Lung (tissue), 13 donors: ENCODE data around the gene BAHCC1. TPM values are rescaled to one million over a fixed set of nuclear protein-coding genes. Genes with fewer than 3 reads are reported as not detected.

Experiments
- ATAC-seq: fragments of 200-7000 bp; cut with Tn5 transposase; one replicate; pipeline ENCODE4 v1.9.1; 2020; ENCODE audit warnings: moderate number of reproducible peaks; ENCODE audit not compliant: insufficient read depth, low FRiP score
- DNase-seq, 3 donors: peaks; one replicate each; pipeline ENCODE4 v3.0.0-alpha.2; 2013 to 2017
- H3K27ac ChIP-seq, 2 donors: one replicate each; pipeline ENCODE4 v1.5.1; 2013; ENCODE audit warnings: mild to moderate bottlenecking in 2 of 2, moderate library complexity in 2 of 2, control low read depth in 1 of 2, inconsistent platforms in 1 of 2, low read depth in 1 of 2, low read length in 1 of 2
- H3K27me3 ChIP-seq, 3 donors: one replicate each; pipeline ENCODE4 v1.5.1; 2013; ENCODE audit warnings: low read length in 2 of 3; ENCODE audit not compliant: control insufficient read depth in 3 of 3, insufficient read depth in 3 of 3
- H3K36me3 ChIP-seq, 4 donors: one replicate each; pipeline ENCODE4 v1.5.1; 2013; ENCODE audit warnings: low read length in 4 of 4, mild to moderate bottlenecking in 1 of 4, moderate library complexity in 1 of 4; ENCODE audit not compliant: control insufficient read depth in 4 of 4, insufficient read depth in 4 of 4
- H3K4me1 ChIP-seq, 5 donors: one replicate each; pipeline ENCODE4 v1.5.1; 2013; ENCODE audit warnings: low read length in 5 of 5, mild to moderate bottlenecking in 2 of 5, moderate library complexity in 1 of 5; ENCODE audit not compliant: control insufficient read depth in 5 of 5, insufficient read depth in 5 of 5
- H3K4me3 ChIP-seq: one replicate; pipeline ENCODE4 v1.5.1; 2013; ENCODE audit warnings: mild to moderate bottlenecking, control low read depth, moderate library complexity
- H3K9ac ChIP-seq, 2 donors: one replicate each; pipeline ENCODE4 v1.5.1; 2013; ENCODE audit warnings: low read length in 2 of 2, control low read depth in 1 of 2; ENCODE audit not compliant: insufficient read depth in 1 of 2
- H3K9me3 ChIP-seq, 4 donors: one replicate each; pipeline ENCODE4 v1.5.1; 2013; ENCODE audit warnings: low read length in 3 of 4, mild to moderate bottlenecking in 1 of 4, moderate library complexity in 1 of 4; ENCODE audit not compliant: control insufficient read depth in 4 of 4, insufficient read depth in 3 of 4
- WGBS, 2 donors: extraction: QIAGEN DNeasy Blood & Tissue Kit; methylation state at CpG; one replicate each; pipeline ENCODE4 v1.1.7; 2013; 5-methylcytosine and 5-hydroxymethylcytosine counted together
- polyA plus RNA-seq, 2 donors: library from polyadenylated mRNA; stranded (reverse); fragments of 200-250 nt; gene quantifications; one replicate each; pipeline ENCODE4 v1.2.1, GENCODE V29; 2013
- small RNA-seq: library from RNA; depleted of rRNA; stranded (forward); fragments of <200 nt; gene quantifications from one replicate; pipeline ENCODE3, GENCODE V24; 2014; ENCODE audit warnings: low replicate concordance
- total RNA-seq, 2 donors: library from RNA; depleted of rRNA in 1 of 2; stranded (reverse); fragments of >200 nt in 1 of 2; gene quantifications; one replicate each; pipeline ENCODE4 v1.2.1, GENCODE V29; 2014 to 2021
- TF ChIP-seq, protein P1 (sequence below): IDR thresholded peaks from 2 replicates; pipeline ENCODE4 v1.5.1; 2012; ENCODE audit warnings: mild to moderate bottlenecking; ENCODE audit errors: control extremely low read depth, extremely low read depth
- donor health status: control.
- donor health status: control.
- donor health status: Bipolar disorder and iron deficiency.
- donor health status: healthy.
- donor health status: DM: yes; HTN: yes; CAD: no.

Gene BAHCC1
- total and polyA plus RNA-seq, 4 donors = 7.6 to 24.9 (median 17.5) TPM

- peak overlapping the region; percentile 99 for H3K27ac ChIP-seq
- peaks cover 0 to 5% (median 0%) of the 10 kb centered on the region in 4 donors for H3K9me3 ChIP-seq
- no peak for ATAC-seq
- H3K27me3 ChIP-seq = no peaks in the 10 kb centered on the region
- H3K9ac ChIP-seq = peak overlapping the region; percentile 55 to 86
- H3K36me3 ChIP-seq = peaks cover 18 to 29% (median 24%) of the 10 kb centered on the region in 4 donors
- peaks cover 2 to 42% (median 20%) of the 10 kb centered on the region in 5 donors for H3K4me1 ChIP-seq
- DNase-seq = no peak
- WGBS, 2 donors = 0 to 1% methylated on average over 7 to 34 of the region's 34 CpGs
- H3K4me3 ChIP-seq = peak overlapping the region; percentile 73
- TF ChIP-seq, protein P1, sequence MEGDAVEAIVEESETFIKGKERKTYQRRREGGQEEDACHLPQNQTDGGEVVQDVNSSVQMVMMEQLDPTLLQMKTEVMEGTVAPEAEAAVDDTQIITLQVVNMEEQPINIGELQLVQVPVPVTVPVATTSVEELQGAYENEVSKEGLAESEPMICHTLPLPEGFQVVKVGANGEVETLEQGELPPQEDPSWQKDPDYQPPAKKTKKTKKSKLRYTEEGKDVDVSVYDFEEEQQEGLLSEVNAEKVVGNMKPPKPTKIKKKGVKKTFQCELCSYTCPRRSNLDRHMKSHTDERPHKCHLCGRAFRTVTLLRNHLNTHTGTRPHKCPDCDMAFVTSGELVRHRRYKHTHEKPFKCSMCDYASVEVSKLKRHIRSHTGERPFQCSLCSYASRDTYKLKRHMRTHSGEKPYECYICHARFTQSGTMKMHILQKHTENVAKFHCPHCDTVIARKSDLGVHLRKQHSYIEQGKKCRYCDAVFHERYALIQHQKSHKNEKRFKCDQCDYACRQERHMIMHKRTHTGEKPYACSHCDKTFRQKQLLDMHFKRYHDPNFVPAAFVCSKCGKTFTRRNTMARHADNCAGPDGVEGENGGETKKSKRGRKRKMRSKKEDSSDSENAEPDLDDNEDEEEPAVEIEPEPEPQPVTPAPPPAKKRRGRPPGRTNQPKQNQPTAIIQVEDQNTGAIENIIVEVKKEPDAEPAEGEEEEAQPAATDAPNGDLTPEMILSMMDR = no peak
These were observed 119.2 kb downstream of the BAHCC1 start for GRCh38 chr17:81514489-81514738.

GRCh38 chr17:81514739-81515529 lies 119.7 kb downstream of the BAHCC1 start:
- TF ChIP-seq, protein P1 = no peak
- H3K27me3 ChIP-seq = peaks cover 0 to 3% (median 0%) of the 10 kb centered on the region in 3 donors
- peaks cover 0 to 5% (median 0%) of the 10 kb centered on the region in 4 donors for H3K9me3 ChIP-seq
- DNase-seq (peak; percentile 79 to 89 (median 79)), ATAC-seq (peak; percentile 47)
- peak overlapping the region; percentile 99 for H3K27ac ChIP-seq
- 1% methylated on average over 44 to 82 of the region's 82 CpGs for WGBS, 2 donors
- peak overlapping the region; percentile 73 for H3K4me3 ChIP-seq
- peaks cover 13 to 24% (median 20%) of the 10 kb centered on the region in 4 donors for H3K36me3 ChIP-seq
- H3K9ac ChIP-seq = peak overlapping the region in 1 of 2 donors; percentile 37
- peaks cover 0 to 44% (median 22%) of the 10 kb centered on the region in 5 donors for H3K4me1 ChIP-seq

DNA sequence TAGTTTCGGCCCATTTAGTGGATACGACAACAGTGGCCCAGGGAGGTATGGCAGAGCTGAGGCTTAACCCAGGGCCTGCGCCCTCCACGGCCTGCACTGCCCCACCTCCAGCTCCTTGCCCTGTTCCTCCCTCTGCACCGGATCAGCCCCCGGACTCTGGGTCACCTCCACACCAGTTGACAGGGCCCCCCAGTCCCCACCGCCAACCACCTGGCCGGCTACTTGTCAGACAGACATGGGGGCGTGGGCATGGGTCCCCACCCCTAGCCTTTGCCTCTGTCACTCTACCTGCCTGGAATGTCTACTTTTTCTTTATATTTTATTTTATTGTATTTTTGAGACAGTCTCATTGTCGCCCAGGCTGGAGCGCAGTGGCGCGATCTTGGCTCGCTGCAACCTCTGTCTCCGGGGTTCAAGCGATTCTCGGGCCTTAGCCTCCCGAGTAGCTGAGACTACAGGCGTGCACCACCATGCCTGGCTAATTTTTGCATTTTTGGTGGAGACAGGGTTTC lies 120.3 kb downstream of the BAHCC1 start:
- Histone ChIP-seq H3K9me3 (peaks cover 0 to 4% (median 0%) of the 10 kb centered on the region in 4 donors), H3K4me3 (peak overlapping the region; percentile 73), H3K27ac (peak overlapping the region; percentile 99), H3K4me1 (peaks cover 0 to 45% (median 22%) of the 10 kb centered on the region in 5 donors), H3K27me3 (peaks cover 0 to 7% (median 4%) of the 10 kb centered on the region in 3 donors), H3K9ac (peak overlapping the region in 1 of 2 donors; percentile 37), H3K36me3 (peaks cover 6 to 18% (median 13%) of the 10 kb centered on the region in 4 donors)
- WGBS, 2 donors = 54 to 64% methylated on average over 19 of the region's 19 CpGs
- DNase-seq = no peak
- TF ChIP-seq, protein P1 = no peak
- ATAC-seq = no peak

Small RNA genes lying within 50 kb of the gene (small RNA-seq; reads per million reads assigned to genes)
- 0.21 reads per million, percentile 13 among the genes with 10 or more reads in this experiment for gene MIR3186
- 0.06 reads per million for gene MIR4740

Other genes starting within 250 kb of the BAHCC1 start
- gene PVALEF, start 229.9 kb upstream of the BAHCC1 start, total RNA-seq = not detected
- gene PVALEF, start 229.9 kb upstream of the BAHCC1 start, polyA plus RNA-seq = not detected
- gene AATK, start 229.2 kb upstream of the BAHCC1 start, total RNA-seq = 10 to 100 TPM in 1 of 2 donors, 1 to 10 TPM in 1; 9.6 to 54.6 TPM
- 10 to 100 TPM; 20.8 to 26.7 TPM for gene AATK, start 229.2 kb upstream of the BAHCC1 start, polyA plus RNA-seq
- 10 to 100 TPM in 1 of 2 donors, 1 to 10 TPM in 1; 9.9 to 14.5 TPM for gene CEP131, start 172.5 kb upstream of the BAHCC1 start, total RNA-seq
- gene CEP131, start 172.5 kb upstream of the BAHCC1 start, polyA plus RNA-seq = 10 to 100 TPM in 1 of 2 donors, 1 to 10 TPM in 1; 7.0 to 11.9 TPM
- 10 to 100 TPM; 20.7 to 48.7 TPM for gene TEPSIN, start 156.4 kb upstream of the BAHCC1 start, total RNA-seq
- 10 to 100 TPM; 29.1 to 33.1 TPM for gene TEPSIN, start 156.4 kb upstream of the BAHCC1 start, polyA plus RNA-seq
- 10 to 100 TPM; 12.7 to 51.1 TPM for gene NDUFAF8, start 156.1 kb upstream of the BAHCC1 start, total RNA-seq
- gene NDUFAF8, start 156.1 kb upstream of the BAHCC1 start, polyA plus RNA-seq = 10 to 100 TPM; 23.1 to 36.7 TPM
- gene SLC38A10, start 100.2 kb upstream of the BAHCC1 start, total RNA-seq = 100 to 1,000 TPM in 1 of 2 donors, 10 to 100 TPM in 1; 56.0 to 127 TPM
- 10 to 100 TPM; 69.6 to 95.3 TPM for gene SLC38A10, start 100.2 kb upstream of the BAHCC1 start, polyA plus RNA-seq
- 1,000 to 10,000 TPM; 3,059 to 3,066 TPM for gene ACTG1, start 117.3 kb downstream of the BAHCC1 start, total RNA-seq
- gene ACTG1, start 117.3 kb downstream of the BAHCC1 start, polyA plus RNA-seq = 1,000 to 10,000 TPM; 1,461 to 4,301 TPM
- gene FSCN2, start 132.9 kb downstream of the BAHCC1 start, total RNA-seq = 1 to 10 TPM; 2.1 to 3.9 TPM
- 1 to 10 TPM in 1 of 2 donors, under 1 TPM in 1; 0.46 to 1.8 TPM for gene FSCN2, start 132.9 kb downstream of the BAHCC1 start, polyA plus RNA-seq
- 10 to 100 TPM; 20.8 to 34.4 TPM for gene FAAP100, start 156.9 kb downstream of the BAHCC1 start, total RNA-seq
- 10 to 100 TPM; 21.4 to 29.3 TPM for gene FAAP100, start 156.9 kb downstream of the BAHCC1 start, polyA plus RNA-seq
- gene NPLOC4, start 241.7 kb downstream of the BAHCC1 start, total RNA-seq = 10 to 100 TPM; 47.8 to 98.0 TPM
- 10 to 100 TPM; 30.1 to 54.8 TPM for gene NPLOC4, start 241.7 kb downstream of the BAHCC1 start, polyA plus RNA-seq
- 1 to 10 TPM; 1.4 to 4.7 TPM for gene TSPAN10, start 241.7 kb downstream of the BAHCC1 start, total RNA-seq
- gene TSPAN10, start 241.7 kb downstream of the BAHCC1 start, polyA plus RNA-seq = under 1 TPM; 0.61 to 0.85 TPM